ENCODE measurements around the gene ORM1.
"Not testable (repeated sequence)": the region's sequence is repeated elsewhere in the genome, so short reads cannot be mapped to it uniquely, and the experiment has no call there.

The ORM1 gene

DNA sequence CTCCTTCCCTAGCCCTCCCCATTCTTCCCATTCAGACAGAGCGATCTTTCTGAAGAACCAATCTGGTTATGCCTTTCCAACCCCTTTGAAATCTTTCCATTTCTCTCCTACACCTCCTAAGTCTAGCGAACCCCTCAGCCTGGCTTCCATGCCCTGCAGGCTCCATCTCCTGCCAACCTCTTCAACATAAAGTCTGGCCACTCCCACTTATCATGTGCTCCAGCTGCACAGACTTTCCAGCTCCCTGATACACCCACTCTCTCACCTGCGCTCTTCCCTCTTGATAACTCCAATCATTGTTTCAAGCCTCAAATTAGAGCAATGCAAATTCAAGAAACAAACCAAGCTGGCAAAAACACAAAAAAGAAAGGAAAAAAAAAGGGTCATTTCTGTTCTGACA lies 3.8 kb upstream of the ORM1 start:
- no peak overlapping the region for H3K4me3 ChIP-seq (ENCODE audit: low read depth, low read length)
- TF ChIP-seq, protein P1, sequence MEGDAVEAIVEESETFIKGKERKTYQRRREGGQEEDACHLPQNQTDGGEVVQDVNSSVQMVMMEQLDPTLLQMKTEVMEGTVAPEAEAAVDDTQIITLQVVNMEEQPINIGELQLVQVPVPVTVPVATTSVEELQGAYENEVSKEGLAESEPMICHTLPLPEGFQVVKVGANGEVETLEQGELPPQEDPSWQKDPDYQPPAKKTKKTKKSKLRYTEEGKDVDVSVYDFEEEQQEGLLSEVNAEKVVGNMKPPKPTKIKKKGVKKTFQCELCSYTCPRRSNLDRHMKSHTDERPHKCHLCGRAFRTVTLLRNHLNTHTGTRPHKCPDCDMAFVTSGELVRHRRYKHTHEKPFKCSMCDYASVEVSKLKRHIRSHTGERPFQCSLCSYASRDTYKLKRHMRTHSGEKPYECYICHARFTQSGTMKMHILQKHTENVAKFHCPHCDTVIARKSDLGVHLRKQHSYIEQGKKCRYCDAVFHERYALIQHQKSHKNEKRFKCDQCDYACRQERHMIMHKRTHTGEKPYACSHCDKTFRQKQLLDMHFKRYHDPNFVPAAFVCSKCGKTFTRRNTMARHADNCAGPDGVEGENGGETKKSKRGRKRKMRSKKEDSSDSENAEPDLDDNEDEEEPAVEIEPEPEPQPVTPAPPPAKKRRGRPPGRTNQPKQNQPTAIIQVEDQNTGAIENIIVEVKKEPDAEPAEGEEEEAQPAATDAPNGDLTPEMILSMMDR (IDR thresholded peaks at IDR 0.05; ENCODE audit: borderline replicate concordance, insufficient read depth, low read depth, low read length), result no peak

DNA sequence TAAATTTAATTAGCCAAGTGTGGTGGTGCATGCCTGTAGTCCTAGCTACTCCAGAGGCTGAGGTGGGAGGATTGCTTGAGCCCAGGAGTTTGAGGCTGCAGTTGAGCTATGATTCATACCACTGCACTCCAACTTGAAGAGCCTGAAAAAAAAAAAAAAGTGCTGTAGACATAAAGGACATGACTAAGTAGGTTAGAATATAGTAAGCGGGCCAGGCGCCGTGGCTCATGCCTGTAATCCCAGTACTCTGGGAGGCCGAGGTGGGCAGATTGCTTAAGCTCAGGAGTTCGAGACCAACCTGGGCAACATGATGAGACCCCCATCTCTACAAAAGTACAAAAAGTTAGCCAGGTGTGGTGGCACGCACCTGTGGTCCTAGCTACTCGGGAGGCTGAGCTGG lies 2.2 kb upstream of the ORM1 start:
- H3K4me3 ChIP-seq (ENCODE audit: low read depth, low read length), result not testable (repeated sequence)

DNA sequence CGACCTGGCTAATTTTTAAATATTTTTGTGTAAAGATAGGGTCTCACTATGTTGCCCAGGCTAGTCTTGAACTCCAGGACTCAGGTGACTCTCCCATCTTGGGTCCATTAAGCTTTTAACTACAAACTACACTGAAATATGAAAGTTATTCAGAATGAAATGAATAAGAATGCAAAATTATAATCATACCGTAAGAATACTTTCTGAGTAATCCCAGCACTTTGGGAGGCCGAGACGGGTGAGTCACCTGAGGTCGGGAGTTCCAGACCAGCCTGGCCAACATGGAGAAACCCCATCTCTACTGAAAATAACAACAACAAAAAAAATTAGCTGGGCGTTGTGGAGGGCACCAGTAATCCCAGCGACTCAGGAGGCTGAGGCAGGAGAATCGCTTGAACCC lies 1.1 kb upstream of the ORM1 start:
- no peak overlapping the region for H3K4me3 ChIP-seq (ENCODE audit: low read depth, low read length)
- TF ChIP-seq, protein P1 (IDR thresholded peaks at IDR 0.05; ENCODE audit: borderline replicate concordance, insufficient read depth, low read depth, low read length), result no peak

DNA sequence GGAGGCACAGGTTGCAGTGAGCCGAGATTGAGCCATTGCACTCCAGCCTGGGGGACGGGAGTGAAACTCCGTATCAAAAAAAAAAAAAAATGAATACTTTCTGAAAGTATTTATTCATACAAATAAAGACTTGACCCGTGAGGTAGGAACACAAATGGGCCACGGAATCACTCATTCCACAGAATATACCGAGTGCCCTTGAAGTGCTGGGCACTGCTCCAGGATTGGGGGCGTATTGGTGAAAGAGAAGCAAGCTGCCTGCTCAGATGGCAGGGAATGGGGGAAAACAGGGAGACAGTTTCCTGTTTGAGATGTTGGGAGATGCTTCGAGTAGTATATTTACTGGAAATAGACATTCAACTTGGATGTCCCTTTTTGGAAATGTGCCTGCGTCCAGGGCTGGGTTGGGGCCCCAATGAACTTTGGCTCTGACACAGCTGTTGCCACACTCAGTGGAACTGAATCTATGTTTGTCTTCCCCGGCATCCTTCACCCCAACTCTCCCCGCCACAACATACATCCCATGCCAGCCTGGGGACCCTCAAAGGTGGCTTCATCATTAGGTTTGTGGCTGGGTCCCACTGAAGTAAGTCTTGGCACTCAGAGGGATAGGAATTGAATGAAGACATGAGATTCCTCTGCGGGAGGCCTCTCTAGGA lies 609 bp upstream of the ORM1 start:
- H3K4me3 ChIP-seq (ENCODE audit: low read depth, low read length), result not testable (repeated sequence)

DNA sequence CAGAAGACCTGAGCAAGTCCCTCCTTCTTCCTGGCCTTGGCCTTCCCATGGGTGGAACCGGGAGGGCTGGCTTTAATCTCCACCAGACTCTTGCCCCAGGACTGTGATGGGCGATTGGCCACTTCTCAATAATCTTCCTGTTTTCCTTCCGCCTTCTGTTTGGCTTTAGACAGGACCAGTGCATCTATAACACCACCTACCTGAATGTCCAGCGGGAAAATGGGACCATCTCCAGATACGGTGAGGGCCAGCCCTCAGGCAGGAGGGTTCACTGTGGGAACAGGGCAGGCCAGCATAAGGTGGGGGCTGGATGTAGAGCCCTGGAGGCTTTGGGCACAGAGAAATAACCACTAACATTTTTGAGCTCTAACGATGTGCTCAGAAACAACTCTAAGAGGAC lies 951 bp downstream of the ORM1 start:
- H3K4me3 ChIP-seq (ENCODE audit: low read depth, low read length), result not testable (repeated sequence)

DNA sequence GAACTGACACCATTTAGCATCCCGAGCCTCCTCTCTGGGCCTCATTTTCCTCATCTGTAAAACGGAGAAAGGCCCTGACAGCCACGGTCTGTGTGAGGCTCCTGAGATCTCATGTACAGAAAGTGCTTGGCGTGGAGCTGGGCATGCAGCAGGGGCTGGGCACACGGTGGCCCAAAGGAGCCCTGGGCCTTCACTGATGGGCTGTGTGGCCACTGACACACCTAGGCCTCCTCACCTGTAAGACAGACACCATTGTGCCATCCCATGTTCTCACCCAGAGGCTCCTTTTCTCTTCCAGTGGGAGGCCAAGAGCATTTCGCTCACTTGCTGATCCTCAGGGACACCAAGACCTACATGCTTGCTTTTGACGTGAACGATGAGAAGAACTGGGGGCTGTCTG lies 1.6 kb downstream of the ORM1 start:
- H3K4me3 ChIP-seq (ENCODE audit: low read depth, low read length), result no peak overlapping the region

DNA sequence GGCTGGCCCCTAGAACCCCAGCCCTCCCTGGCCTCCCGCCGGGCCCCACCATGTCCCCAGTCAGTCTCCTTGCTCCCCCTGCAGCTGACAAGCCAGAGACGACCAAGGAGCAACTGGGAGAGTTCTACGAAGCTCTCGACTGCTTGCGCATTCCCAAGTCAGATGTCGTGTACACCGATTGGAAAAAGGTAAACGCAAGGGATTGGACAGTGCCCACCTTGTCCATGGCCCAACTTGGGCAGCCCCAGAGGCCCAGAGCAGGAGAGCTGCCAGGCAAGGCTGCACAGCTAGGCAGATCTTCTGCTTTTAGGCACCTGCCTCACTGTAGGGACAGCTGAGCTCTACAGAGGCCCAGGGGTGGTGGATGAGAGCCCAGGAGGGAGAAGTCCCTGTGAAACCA lies 2.1 kb downstream of the ORM1 start:
- not testable (repeated sequence) for H3K4me3 ChIP-seq (ENCODE audit: low read depth, low read length)

More for the DNA sequence above, 1.6 kb downstream of the ORM1 start:
- TF ChIP-seq, protein P1 (IDR thresholded peaks at IDR 0.05; ENCODE audit: borderline replicate concordance, insufficient read depth, low read depth, low read length), result no peak

DNA sequence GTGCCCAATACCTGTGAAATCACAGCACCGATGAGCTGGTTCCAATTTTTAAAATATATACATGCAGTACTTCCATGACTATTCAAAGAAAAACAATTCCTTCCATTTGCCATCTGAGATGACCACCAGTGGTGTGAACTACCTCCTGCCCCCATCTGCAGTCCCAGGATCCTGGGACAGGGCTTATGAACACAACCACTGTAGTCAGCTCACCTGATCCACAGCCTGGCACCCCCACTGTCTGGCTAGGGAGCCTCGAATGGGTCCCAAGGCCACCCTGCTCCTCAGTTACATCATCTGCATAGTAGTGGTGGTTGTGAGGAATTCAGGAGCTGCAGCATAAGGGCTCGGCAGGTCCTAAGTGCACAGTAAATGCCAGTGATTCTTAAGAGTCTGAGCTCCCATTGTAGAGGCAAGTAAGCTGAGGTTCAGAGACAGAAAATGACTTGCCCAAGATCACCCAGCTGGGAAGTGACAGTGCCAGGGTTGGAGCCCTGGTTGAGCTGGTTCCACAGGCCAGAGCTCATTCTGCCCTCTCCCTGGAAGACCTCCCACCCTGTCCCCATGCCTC lies 2.9 kb downstream of the ORM1 start:
- not testable (repeated sequence) for H3K4me3 ChIP-seq (ENCODE audit: low read depth, low read length)

DNA sequence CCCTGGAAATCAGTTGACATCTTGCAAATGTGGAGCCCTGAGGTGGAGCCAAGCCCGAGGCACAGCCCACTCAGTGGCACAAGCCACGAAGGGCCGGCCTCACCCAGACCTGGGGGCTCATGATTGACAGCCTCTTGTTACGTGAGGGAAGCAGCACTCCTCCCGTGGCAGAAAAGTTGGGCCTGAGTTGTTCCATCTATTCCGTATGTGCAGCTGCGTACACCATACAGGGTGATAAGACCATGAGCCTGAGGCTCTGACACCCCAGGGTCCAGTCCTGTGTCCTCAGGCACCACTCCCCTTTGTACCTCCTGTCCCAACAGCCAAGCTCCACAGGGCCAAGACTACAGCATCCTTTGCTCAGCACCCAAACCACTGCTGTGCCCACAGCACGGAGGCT lies 4.9 kb downstream of the ORM1 start:
- H3K4me3 ChIP-seq (ENCODE audit: low read depth, low read length), result no peak overlapping the region
- TF ChIP-seq, protein P1 (IDR thresholded peaks at IDR 0.05; ENCODE audit: borderline replicate concordance, insufficient read depth, low read depth, low read length), result no peak

DNA sequence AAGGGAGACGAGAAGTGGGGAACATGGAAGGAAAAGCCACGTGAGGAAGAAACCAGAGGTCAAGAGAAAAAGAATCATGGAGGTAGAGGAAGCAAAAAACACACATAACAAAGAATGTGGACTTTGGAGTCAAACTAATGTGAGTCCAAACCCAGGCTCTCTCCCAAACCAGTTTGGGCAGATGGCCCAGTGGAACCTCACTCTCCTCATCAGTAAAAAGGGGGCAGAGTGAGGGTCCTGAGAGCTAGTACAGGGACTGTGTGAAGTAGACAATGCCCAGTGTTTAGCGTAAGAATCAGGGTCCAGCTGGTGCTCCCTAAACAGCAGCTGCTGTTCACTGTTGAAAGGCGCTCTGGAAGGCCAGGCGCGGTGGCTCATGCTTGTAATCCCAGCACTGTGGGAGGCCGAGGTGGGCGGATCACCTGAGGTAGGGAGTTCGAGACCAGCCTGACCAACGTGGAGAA lies 5.5 kb downstream of the ORM1 start:
- H3K4me3 ChIP-seq (ENCODE audit: low read depth, low read length), result not testable (repeated sequence)

DNA sequence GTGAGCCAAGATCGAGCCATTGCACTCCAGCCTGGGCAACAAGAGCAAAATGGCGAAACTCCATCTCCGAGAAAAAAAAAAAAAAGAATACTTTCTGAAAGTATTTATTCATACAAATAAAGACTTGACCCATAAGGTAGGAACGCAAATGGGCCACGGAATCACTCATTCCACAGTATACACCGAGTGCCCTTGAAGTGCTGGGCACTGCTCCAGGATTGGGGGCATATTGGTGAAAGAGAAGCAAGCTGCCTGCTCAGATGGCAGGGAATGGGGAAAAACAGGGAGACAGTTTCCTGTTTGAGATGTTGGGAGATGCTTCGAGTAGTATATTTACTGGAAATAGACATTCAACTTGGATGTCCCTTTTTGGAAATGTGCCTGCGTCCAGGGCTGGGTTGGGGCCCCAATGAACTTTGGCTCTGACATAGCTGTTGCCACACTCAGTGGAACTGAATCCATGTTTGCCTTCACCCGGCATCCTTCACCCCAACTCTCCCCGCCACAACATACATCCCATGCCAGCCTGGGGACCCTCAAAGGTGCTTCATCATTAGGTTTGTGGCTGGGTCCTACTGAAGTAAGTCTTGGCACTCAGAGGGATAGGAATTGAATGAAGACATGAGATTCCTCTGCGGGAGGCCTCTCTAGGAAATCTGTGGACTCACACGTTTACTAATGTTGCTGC lies 6.2 kb downstream of the ORM1 start:
- not testable (repeated sequence) for H3K4me3 ChIP-seq (ENCODE audit: low read depth, low read length)

DNA sequence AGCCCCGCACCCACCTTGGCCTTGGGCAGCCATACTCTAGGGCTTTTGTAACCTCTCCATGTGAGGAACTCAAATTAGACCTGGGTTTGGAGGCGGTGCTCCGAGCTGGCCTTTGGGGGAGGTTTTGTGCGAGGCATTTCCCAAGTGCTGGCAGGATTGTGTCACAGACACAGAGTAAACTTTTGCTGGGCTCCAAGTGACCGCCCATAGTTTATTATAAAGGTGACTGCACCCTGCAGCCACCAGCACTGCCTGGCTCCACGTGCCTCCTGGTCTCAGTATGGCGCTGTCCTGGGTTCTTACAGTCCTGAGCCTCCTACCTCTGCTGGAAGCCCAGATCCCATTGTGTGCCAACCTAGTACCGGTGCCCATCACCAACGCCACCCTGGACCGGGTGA lies 6.7 kb downstream of the ORM1 start, which contains the start of gene ORM2:
Gene ORM2 (plus strand): TSS at position 245 of the 398 bp plus-strand sequence. CDS start 36 bp downstream, at position 281.
- not testable (repeated sequence) for H3K4me3 ChIP-seq (ENCODE audit: low read depth, low read length)

All from GM12875 (cell line).